GM12801 (cell line): Measurements from ENCODE around the gene BTBD9.

Experiments
- TF ChIP-seq, protein P1 (sequence below): IDR thresholded peaks from one replicate; pipeline ENCODE4 v1.5.1; 2011; ENCODE audit warnings: control low read depth; ENCODE audit not compliant: insufficient read length; ENCODE audit errors: extremely low read depth

BTBD9 gene

DNA sequence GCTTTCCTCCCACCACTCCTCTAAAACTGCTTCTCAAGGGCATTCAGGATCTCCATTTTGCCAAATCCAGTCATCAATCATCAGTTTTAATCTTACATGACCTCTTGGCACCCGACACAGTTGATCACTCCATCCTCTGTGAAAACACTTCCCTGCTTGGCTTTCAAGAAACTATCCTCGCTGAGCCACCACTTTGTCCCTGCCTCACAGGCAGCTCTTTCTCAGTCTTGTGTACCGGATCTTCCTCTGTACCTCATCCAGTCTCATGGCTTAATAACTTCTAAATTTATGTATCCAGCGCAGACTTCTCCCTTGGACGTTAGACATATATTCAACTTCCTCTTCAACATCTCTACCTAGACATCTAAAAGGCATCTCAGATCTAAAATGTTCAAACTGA lies 89.9 kb downstream of the BTBD9 start:
- TF ChIP-seq, protein P1, sequence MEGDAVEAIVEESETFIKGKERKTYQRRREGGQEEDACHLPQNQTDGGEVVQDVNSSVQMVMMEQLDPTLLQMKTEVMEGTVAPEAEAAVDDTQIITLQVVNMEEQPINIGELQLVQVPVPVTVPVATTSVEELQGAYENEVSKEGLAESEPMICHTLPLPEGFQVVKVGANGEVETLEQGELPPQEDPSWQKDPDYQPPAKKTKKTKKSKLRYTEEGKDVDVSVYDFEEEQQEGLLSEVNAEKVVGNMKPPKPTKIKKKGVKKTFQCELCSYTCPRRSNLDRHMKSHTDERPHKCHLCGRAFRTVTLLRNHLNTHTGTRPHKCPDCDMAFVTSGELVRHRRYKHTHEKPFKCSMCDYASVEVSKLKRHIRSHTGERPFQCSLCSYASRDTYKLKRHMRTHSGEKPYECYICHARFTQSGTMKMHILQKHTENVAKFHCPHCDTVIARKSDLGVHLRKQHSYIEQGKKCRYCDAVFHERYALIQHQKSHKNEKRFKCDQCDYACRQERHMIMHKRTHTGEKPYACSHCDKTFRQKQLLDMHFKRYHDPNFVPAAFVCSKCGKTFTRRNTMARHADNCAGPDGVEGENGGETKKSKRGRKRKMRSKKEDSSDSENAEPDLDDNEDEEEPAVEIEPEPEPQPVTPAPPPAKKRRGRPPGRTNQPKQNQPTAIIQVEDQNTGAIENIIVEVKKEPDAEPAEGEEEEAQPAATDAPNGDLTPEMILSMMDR, result no peak

DNA sequence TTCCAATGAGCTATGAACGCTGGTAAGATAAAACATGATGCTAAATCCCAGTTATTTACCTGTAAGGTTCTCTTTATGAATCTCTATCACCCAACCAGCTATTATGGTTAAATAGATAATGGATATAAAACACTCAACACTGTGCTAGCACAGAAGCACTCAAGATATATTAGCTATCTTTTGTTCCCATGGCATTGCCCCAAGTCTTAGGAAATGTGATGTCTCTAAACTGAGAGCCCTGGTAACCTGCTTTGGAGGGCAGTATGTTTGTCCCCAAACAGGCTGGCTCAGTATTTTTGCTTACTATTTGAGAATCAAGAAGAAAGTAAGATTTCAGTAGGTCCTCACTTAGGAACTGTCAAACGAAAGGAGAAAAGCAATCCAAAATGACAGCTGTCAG lies 90.5 kb downstream of the BTBD9 start:
- TF ChIP-seq, protein P1, result no peak

DNA sequence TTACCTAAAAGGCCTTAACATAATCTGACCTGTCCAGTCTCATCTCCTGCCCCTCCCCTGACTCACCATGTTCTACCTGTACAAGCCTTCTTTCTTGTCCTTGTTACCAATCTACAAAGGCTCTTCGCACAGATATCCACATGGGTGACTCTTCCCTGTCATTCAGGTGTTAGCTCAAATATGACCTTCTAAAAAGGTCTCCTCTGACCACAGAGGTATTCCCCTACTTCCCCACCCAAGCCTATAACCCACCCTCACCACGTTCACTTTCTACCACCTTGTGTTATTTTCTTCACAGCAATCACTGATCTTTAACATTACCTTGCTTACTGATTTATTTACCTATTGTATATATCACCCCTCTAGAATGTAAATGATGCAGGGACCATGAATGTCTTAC lies 96.7 kb downstream of the BTBD9 start:
- TF ChIP-seq, protein P1, result no peak

DNA sequence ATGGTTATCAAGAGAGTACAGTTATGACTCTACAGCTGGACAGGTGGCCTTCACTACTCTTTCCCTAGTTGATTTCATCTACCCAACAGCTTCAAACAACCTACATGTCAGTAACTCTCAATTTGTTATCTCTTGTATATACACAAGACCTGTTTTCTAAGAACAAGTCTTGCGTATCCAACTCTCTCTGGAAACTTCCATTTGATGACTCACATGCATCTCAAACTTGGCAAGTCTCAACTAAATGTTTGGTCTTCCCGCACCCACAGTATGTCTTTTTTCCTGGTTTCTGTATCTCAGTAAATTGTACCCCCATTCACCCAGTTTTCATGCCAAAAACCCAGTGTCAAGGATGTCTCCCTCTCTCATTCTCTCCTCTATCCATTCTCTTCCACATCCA lies 97.7 kb downstream of the BTBD9 start:
- TF ChIP-seq, protein P1, result no peak

DNA sequence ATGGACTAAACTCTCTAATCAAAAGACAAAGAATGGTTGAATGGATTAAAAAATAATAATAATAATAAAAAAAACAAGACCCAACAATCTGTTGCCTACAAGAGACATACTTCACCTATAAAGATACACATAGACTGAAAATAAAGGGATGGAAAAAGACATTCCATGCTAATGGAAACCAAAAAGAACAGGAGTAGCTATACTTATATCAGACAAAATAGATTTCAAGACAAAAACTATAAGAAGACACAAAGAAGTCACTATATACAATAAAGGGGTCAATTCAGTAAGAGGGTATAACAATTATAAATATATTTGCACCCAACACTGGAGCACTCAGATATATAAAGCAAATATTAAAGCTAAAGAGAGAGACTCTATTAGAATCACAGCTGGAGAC lies 106.7 kb downstream of the BTBD9 start:
- TF ChIP-seq, protein P1, result no peak

DNA sequence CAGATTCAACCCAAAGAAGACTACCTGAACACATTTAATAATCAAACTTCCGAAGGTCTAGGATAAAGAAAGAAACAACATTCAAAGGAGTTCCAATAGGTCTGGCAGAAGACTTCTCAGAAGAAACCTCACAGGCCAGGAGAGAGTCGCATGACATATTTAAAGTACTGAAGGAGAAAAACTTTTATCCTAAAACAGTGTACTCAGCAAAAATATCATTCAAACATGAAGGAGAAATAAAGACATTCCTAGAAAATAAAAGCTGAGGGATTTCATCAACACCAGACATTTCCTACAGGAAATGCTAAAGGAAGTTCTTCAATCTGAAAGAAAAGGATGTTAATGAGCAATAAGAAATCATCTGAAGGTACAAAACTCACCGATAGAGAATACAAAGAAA lies 108.6 kb downstream of the BTBD9 start:
- TF ChIP-seq, protein P1, result no peak

DNA sequence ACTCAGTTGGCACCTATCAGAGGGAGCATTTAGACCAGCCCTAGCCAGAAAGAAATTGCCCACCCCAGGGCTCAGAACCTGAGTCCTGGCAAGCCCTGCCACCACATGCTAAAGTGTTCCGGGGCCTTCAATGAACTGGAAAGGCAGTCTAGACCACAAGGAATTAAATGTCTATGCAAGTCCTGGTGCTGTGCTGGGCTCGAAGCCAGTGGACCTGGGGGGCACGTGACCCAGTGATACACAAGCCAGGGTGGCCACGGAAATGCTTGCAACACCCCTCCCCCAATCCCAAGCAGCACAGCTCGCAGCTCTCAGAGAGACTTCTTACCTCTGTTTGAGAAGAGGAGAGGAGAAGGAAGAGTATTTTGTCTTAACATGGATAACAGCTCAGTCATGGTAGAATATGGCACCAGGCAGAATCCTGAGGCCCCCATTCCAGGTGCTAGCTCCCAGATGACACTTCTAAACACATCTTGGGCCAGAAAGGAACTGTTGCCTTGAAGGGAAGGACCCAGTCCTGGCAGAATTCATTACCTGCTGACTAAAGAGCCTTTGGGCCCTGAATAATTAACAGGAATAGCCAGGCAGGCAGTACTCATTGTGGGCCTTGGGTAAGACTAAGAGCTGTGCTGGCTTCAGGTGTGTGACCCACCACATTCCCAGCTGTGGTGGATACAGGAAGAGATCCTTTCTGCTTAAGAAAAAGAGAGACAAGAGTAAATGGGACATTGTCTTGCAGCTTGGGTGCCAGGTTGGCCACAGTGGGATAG lies 111.3 kb downstream of the BTBD9 start:
- TF ChIP-seq, protein P1, result no peak
